GM12892 (cell line): ENCODE data around the gene IQCK.

Source experiments
- DNase-seq: peaks from one replicate; pipeline ENCODE4 v3.0.0; 2011; ENCODE audit not compliant: insufficient read length
- FAIRE-seq: peaks from 2 replicates; lab custom pipeline; 2011; peaks lifted over from hg19 to GRCh38; lab: Jason Lieb, UNC
- POLR2A ChIP-seq: IDR thresholded peaks from 2 replicates; pipeline ENCODE4 v1.6.1; 2011; ENCODE audit warnings: low read depth, low read length, control low read depth
- POLR2AphosphoS5 ChIP-seq: IDR thresholded peaks from 2 replicates; pipeline ENCODE4 v1.6.1; 2011; ENCODE audit warnings: low read depth, low read length, control low read depth
- TAF1 ChIP-seq: IDR thresholded peaks from 2 replicates; pipeline ENCODE4 v1.6.1; 2011; ENCODE audit warnings: low read depth, mild to moderate bottlenecking, control low read depth, low read length, borderline replicate concordance

The IQCK gene

DNA sequence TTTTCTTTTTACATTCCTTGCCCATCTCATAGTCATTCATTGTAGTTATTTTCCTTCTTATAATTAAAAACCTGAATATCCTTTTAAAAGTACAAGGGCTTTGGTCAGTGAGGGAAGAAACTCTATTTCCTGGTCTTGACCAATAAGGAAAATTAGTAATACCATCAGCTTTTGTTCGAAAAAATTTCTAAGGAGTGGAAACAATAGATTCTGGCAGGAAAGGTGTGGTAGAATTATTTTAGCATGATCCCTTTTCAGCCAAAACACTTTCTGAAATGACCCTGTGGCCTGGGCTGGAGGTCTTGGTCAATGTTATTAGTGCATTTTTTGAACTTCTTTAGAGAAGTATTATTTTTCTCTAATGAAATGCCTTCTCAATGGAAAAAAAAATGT is 36.6 kb downstream of the IQCK start:
- TF ChIP-seq POLR2A (no peak), TAF1 (no peak), POLR2AphosphoS5 (no peak)
- DNase-seq = no peak
- FAIRE-seq = no peak

DNA sequence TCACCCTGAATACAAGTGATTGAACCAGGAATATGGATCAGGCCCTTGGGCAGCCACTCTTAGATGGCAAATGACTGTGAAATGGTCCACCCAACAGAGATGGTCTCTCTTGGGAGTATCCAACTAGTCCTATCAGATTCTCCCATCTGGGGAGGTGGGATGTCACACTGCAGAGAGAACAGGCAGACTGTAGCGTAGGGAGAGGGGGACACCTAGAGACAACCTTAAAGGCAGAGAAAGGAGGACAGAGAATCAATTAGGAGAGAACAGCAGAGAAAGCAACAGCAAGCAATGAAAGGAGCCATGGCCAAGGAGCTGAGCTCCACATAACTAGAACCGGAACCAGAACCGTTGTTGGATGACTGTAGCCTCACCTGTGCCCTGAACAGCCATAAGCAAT is 37.2 kb downstream of the IQCK start:
- DNase-seq (no peak), FAIRE-seq (no peak)
- no peak for TF ChIP-seq TAF1
- TF ChIP-seq POLR2AphosphoS5 = no peak
- no peak for TF ChIP-seq POLR2A

DNA sequence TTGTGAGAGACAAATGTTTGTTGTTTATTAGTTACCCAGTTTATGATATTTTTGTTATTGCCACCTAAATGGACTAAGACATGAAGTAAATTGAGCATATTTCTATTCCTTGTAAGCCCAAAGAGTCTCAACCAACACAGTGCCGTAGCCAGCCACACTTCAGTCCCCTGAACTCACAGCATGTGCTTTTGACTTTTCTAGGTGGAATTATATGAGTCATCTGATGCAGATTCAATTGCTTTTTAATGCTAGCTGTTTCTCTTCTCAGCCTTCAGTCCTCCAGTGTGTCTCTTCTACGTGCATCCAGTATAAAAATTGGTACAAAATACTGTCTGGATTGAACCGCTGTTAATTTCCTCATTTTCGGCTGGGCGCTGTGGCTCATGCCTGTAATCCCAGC is 39.0 kb downstream of the IQCK start:
- DNase-seq (no peak), FAIRE-seq (no peak)
- no peak for TF ChIP-seq TAF1
- TF ChIP-seq POLR2A = no peak
- no peak for TF ChIP-seq POLR2AphosphoS5

DNA sequence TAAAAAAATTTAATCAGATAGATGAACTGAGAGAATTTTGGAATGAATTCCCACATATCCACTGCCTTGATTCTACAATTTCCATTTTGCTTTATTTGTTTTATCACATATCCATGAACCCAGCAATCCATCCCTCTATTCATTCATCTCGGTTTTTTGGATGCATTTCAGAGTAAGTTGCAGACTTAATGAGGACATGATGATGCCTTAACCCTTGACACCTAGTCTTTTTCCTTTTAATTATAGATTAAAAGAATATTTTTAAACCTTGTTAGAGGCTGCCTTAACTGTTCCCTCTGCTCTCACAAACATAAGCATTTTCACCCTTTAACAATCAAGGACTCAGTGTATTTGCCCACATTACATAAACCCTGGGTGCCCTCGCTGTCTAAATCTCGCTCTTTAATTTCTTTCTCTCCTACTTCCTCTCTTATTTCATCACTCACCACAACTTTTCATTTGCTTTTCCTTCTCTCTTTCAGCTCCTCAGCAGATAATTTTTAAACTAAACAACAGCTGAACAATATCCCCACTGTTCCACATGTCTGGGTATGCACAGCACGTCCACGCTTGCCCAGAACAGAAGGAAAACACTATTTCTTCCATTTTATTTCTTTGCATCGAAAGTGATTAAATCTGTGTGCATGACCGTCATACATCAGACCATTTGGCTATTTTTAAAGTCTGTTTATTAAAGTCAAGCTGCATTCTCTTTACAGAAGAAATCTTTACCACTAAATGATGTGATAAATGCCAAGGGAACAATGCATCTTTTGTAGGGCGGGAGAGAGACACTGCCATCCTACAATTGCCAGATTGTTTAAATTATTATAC is 39.9 kb downstream of the IQCK start:
- DNase-seq (no peak), FAIRE-seq (no peak)
- TF ChIP-seq POLR2A = no peak

DNA sequence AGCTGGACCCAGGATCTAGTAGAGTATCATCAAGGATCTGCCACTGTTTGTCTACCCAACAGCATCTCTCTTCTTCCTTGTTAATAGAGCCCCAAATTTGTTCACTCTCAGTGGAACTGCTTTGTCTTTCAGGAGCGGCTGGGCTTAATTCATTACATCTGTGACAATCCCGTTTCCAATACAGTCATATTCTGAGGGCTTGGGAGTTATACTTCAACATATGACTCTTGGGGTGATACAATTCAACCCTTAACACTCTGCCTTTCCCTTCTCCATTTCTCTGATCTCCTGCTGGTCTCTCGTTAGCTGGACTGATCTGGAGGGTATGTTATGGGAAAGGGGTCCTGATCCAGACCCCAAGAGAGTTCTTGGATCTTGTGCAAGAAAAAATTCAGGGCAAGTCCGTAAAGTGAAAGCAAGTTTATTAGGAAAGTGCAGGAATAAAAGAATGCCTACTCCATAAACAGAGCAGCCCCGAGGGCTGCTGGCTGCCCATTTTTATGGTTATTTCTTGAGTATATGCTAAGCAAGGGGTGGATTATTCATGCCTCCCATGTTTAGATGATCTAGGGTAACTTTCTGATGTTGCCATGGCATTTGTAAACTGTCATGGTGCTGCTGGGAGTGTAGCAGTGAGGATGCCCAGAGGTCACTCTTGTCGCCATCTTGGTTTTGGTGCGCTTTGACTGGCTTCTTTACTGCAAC is 42.4 kb downstream of the IQCK start:
- DNase-seq = no peak
- TF ChIP-seq TAF1 (no peak), POLR2A (no peak), POLR2AphosphoS5 (no peak)
- FAIRE-seq = no peak

DNA sequence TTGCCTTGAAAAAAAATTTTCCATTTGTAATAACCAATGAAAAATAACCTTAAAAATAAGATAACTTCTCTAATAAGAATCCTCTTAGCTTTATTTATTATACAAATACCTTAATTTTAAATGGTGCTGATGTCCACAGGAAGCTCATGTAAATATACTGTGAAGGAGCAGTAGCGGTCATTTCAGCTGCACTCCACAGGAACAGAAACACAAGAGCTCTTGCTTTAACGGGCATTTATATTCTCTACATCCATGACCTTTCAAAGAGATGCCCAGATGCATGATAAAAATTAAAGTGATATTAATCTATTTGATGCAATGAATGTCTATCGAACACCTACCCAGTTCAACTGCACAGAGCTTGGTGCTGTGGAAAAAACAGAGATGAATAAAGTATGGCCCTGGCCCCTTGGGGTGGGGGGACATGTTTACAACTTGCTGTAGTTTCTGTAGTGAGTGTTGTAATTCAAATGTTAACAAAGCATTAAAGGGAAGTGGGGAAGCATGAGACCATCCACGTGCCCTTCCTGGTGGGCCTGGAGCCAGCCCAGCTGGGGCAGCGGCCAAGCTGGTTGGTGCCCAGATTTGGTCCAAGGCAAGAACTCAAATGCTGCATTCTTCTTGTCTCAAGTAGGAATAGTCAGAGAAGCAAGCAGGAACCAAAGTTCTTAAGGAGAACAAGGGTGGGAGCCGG is 47.9 kb downstream of the IQCK start:
- TF ChIP-seq POLR2AphosphoS5 = no peak
- DNase-seq (no peak), FAIRE-seq (no peak)

DNA sequence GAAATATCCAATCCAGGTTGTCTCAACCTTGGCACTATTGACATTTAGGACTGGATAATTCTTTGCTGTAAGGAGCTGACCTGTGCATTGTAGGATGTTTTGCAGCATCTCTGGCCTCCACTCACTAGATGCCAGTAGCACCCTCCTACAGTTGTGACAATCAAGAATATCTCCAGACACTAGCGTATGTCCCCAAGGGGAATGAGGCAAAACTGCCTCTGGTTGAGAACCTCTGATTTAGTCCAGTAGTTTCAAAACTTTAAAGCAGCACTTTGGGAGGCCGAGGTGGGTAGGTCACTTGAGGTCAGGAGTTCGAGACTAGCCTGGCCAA is 48.4 kb downstream of the IQCK start:
- no peak for TF ChIP-seq POLR2A
- DNase-seq (no peak), FAIRE-seq (no peak)

DNA sequence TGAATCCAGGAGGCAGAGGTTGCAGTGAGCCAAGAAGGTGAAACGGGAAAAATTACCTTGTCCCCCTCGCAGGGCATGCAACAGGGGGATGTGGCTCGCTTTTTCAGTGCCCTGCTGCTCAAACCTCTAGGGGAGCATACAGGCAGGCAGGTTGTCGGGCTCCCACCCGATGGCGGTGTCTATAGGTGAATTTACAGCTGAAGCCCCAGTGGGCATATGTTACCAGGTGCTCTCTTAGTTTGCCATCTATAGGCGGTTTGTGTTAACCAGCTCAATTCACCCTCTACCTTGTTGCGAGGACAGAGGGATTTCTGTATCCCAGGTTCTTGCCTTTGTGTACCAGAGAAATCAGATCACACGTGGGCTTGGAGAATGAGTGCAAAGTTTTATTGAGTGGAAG is 48.9 kb downstream of the IQCK start:
- TF ChIP-seq TAF1 (no peak), POLR2AphosphoS5 (no peak), POLR2A (no peak)
- FAIRE-seq (no peak), DNase-seq (no peak)

DNA sequence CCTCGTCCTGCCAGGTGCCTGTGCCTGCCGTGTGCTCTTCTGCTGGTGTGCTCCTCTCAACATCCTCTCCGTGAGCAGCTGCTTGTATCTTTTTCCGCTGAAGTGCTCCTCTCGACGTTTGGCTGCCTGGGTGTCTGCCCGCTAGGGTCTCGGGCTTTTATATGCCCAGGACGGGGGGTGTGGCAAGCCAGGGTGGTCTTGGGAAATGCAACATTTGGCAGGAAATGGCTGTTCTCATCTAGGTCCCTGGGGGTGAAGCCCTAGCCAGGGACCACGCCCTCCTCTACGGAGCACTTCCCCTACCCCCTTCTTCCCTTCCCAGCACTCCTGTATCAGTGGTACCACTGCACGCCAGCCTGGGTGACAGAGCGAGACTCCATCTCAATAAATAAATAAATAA is 49.4 kb downstream of the IQCK start:
- TF ChIP-seq POLR2AphosphoS5 = no peak
- FAIRE-seq = no peak
- DNase-seq = no peak

DNA sequence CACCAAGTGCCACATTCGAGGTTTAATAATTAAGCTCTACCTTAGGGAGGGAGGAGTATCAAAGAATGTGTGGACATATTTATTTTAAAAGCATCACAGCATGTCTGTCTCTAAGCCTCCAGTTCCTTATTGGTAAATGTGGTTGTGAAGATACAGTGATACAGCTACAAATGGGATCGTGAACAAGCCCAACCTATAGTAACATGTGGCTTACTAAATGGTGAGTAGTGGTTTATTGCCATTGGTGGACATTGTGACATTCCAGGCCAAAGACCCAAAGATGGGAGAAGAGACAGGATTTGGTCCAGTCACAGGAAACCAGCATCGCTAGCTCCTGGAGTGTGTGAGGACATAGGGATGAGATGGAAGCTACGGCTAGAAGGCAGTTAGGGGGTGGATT is 51.2 kb downstream of the IQCK start:
- DNase-seq = no peak
- FAIRE-seq = no peak
- TF ChIP-seq POLR2AphosphoS5 (no peak), POLR2A (no peak), TAF1 (no peak)

DNA sequence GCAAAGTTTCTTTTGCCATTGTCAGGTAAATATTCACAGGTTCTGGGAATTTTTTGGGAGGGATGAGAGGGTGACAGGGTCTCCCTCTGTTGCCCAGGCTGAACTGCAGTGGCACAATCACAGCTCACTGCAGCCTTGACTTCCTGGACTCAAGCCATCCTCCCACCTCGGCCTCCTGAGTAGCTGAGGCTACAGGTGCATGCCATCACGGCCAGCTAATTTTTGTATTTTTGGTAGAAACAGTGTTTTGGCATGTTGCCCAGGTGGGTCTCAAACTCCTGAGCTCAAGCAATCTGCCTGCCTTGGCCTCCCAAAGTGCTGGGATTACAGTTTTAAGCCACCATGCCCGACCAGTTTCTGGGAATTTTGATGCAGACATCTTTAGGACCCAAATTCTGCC is 53.0 kb downstream of the IQCK start:
- DNase-seq (no peak), FAIRE-seq (no peak)
- TF ChIP-seq POLR2AphosphoS5 (no peak), POLR2A (no peak), TAF1 (no peak)

DNA sequence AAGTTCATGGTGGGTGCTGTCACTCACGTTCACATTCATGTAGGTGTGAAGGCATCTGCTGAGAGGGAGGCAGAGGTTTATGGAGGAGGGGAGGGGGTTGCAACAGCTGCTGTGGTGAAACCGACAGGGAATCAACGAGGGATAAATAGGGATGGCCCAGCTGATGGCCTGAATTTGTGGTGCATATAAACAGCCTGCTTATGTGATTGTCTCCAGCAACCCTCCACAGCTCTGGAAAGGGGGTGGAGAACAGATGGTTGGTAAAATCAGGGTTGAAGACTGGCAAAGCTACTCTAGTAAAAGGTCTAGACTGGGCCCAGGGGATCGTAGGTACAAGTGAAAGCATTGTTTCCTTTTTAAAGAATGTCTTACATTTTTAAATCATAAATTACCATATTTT is 53.7 kb downstream of the IQCK start:
- TF ChIP-seq TAF1 = no peak
- no peak for TF ChIP-seq POLR2A
- no peak for TF ChIP-seq POLR2AphosphoS5
- no peak for FAIRE-seq

More for the DNA sequence above, 53.7 kb downstream of the IQCK start:
- no peak for DNase-seq
